GM18868 (cell line): Measurements from ENCODE around the gene UNC79.
"Not testable (repeated sequence)": the region's sequence is repeated elsewhere in the genome, so short reads cannot be mapped to it uniquely, and the experiment has no call there.

ENCODE experiments used
- ATAC-seq: cut with Tn5 transposase; IDR thresholded peaks from one replicate; pipeline ENCODE4 v1.9.1; 2021; ENCODE audit warnings: mild to moderate bottlenecking, moderate library complexity; ENCODE audit not compliant: unreplicated experiment

Gene UNC79

DNA sequence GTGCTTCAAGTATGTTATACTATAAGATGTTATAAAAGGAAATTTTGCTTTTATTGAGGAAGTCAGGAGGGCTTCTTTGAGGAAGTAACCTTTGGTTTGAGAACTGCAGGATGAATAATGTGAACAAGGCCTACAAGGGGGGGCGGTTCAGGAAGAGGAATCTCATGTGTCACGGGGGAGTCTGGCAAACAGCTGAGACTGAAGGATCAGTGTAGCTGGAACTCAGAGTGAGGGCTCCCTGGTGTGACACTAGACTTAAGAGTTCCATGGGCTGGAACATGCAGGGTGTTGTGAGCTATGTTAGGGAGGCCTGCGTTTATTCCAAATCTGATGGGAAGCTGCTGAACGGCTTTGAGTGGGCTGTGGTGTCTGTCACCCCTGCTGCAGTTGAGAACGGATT, 62.3 kb downstream of the UNC79 start:
- no peak for ATAC-seq

DNA sequence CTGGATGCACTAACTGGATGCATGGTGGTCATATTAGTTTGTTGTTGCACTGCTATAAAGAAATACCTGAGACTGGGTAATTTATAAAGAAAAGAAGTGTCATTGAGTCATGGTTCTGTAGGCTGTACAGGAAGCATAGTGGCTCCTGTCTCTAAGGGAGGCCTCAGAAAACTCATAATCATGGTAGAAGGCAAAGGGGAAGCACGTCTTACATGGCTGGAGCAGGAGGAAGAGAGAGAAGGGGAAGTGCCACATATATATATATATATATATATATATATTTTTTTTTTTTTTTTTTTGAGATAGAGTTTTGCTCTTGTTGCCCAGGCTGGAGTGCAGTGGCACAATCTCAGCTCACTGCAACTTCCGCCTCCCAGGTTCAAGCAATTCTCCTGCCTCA, 62.9 kb downstream of the UNC79 start:
- not testable (repeated sequence) for ATAC-seq

DNA sequence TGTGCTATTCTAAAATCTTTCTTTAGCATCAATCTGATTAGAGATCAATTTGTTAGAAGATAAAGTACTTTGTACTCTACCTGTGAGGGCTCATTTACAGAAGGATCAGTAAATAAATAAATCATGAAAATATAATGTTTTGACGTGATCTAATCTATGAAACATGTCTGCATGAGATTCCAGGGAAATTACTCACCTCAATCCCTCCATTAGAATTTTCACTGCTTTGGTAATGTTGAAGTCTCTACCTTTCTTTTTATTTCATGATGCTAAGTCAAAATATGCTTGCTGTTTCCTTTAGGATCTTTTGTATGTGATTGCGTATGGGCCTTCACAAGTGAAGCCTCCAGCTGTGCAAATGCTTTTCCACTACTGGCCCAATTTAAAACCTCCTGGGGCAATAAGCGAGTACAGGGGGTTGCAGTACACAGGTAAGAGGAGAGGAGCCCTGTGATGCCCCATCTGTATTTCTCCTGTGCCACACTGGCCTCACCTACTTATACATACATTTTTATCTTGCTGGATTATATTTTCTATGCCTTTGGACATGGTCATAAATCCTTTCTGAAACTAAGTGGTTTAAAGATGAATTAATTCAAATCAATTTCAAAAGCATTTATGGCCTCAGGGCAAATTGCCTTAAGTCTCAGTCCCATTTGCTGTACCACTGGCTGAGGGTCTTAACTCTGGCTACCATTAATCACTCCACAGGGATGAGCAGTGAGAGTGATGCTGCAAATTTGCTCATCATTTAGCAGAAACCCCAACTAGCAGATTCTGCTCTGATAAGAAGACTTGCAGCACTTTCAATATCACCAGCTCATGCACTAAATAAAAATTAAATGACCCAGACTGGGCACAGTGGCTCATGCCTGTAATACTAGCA, 66.4 kb downstream of the UNC79 start:
- no peak for ATAC-seq

DNA sequence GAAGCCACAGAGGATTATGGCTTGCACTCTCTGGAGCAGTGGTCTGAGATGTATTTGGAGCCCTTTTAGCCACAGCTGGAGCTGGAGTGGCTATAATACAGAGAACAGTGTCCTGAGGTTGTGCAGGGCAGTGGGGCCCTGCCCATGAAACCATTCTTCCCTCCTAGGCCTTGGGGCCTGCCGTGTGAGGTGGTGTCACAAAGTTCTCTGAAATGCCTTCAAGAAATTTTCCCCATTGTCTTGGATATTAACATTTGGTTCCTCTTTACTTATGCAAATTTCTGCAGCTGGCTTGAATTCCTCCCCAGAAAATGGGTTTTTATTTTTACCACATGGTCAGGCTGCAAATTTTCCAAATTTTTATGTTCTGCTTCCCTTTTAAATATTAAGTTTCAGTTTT, 79.3 kb downstream of the UNC79 start:
- ATAC-seq, result no peak

DNA sequence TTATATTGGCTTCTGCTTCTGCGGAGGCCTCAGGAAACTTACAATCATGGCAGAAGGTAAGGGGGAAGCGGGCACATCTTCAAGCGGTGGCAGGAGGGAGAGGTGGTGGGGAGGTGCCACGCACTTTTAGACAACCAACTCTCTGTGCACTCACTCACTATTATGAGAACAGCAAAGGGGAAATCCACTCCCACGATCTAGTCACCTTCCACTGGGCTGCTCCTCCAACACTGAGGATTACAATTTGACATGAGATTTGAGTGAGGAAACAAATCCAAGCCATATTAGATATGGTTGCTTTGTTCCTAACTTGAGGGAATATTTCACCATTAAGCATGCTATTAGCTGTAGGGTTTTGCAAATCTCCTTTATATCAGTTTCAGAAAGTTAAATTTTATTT, 80.3 kb downstream of the UNC79 start:
- no peak for ATAC-seq

DNA sequence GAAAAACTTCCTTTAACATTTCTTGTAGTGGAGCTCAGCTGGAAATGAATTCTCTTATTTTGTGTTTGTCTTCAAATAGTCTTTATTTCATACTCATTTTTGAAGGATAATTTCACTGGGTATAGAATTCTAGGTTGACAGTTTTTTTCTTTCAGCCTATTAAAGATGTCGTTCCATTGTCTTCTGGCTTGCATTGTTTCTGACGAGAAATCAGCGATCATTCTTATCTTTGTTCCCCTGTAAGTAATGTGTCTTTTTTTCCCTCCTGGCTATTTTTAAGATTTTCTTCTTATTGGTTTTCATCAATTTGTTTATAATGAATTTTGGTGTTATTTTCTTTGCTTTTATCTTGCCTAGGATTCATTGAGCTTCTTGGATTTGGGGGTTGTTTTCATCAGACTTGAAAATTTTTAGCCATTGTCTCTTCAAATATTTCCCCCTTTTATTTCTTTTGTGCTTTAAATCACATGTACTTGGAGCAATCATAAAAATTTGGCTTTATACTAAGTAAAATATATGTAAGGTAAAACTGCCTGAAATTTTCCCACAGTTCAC, 89.4 kb downstream of the UNC79 start:
- ATAC-seq, result no peak

DNA sequence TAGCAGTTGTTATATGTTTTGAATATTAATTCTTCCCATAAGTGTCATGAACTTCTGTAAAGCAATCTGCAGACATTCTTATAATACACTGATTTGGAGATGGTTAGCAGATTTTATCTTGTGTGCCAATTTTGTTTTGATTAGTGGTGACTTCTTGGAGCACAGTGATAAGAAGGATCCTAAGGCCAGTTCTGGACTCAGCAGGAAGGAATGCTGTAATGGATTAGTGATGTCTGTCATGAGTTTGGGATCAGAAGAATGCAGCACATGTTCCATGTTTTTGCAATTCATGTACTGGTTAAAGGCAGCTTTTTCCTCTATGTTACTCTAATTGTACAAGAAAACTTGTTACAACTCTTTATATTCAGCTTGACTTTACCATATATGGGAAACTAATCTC, 91.5 kb downstream of the UNC79 start:
- ATAC-seq, result no peak

DNA sequence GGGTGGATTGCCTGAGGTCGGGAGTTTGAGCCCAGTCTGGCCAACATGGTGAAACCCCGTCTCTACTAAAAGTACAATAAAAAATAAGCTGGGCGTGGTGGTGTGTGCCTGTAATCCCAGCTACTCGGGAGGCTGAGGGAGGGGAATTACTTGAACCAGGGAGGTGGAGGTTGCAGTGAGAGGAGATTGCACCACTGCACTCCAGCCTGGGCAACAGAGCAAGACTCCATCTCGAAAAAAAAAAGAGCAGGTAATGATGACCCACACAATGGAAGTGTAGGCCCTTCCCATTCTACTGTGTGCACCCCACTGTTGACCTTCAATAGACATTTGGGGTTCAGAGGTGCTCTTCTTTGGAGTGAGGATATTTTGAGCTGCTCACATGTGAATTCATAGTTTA, 94.5 kb downstream of the UNC79 start:
- not testable (repeated sequence) for ATAC-seq

DNA sequence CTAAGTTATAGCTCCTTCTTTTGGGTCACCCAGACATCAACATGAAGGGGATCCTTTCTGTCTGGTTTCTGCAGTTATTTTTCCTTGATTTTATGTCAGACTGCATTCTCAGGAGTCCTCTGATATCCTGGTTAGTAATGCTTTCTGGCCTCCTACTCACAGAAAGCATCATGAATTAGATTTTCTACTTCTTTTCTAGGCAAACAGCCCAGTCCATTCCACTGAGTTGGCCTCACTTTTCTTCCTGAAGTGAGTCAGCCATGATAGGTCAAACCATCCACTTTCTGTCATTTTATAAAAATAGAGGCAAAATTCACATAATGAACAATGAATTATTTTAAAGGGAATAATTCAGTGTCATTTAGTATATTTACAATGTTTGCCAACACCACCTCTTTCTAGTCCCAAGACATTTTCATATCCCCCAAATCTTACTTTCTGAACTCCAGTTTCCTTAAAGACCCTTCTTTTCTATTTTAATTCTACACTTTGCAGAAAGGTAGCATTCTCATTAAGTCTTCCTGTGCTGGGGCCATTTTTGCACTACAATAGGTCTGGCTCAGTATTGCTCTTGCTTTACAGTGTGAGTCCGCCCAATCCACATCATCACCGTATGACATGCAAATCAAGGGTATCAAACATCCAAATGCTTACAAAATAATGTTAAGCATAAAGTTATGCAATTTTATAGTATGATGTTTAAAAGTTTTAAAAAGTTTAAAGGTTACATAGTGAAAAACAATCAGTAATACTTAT, 95.1 kb downstream of the UNC79 start:
- ATAC-seq, result no peak

DNA sequence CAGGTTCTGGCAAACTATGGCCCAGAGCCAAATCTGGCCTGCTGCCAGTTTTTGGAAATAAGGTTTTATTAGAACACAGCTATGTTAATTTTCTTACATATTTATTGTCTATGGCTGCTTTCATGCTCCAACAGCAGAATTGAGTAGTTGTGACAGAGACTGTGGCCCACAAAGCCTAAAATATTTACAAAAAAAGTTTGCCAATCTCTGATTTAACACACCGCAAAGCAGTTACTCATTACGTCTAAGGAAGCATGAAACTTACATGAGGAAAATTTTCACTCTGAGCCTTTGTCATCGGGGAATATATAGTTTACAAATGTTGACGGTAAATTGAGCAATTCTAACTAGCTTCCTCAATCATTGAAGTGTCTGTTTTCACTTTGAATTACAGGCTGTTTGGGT, 96.5 kb downstream of the UNC79 start:
- ATAC-seq, result no peak

DNA sequence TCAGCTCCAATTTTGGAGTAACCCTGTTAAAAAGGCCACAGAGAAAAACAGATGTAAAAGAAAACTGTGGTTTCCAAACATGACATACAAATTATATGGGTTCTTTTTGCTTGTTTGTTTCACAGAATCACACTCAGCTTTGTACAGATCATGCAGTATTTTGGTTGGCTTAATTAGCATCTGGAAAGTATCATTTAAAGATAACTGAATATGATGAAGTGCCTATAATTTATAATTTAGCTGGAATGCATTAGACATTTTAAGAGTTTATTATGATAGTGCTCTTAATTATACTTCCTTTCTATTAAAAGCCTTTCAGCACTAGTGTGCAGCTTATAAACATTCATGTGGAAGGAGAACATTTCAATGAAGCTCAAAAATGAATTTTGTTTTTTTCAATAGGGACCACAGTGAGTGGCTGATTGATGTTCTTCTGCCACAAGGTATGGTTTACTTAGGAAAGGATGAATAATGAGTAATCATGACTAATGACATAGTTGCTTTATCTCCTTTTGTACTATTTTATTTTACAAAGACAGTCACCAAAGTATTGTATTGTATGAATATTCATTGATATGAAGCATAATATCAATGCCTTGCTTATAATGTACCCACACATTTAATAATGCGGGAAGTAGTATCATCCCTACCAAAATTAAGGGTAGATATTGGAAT, 98.3 kb downstream of the UNC79 start:
- no peak for ATAC-seq

DNA sequence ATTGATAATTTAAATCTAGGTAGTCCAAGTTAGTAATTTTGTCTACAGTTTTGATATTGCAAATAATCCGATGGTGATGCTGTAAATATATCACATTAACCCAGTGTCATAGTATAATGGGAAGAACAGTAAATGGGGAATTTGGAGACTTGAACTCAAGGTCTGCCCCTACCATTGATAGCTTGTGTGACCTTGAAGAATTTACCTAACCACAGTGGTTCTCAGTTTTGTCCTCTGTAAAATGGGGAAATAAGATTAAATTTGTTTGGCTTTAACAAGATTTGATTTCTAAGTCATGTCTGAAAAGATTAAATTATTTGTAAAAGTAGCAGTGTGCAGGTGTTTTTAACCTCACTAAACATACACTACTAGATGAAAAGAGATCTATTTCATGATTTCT, 100.9 kb downstream of the UNC79 start:
- ATAC-seq, result no peak

DNA sequence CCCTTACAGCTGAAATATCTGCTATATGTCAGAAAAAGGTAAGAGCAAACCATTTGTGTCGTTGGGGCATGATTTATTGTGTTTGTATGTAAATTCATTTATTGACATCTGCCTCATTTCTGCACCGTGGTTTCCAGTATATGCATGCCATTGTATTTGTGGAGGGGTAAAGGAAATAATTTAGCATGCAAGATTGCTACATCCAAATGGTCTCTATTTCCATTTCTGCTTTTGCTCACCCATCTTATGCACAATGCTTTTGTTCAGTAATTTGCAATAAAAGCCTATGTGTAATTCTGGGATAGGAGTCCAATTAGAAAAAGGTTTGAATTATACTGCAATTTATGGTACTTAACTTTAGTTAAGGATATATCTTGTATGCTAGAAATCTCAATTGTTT, 101.8 kb downstream of the UNC79 start:
- no peak for ATAC-seq

DNA sequence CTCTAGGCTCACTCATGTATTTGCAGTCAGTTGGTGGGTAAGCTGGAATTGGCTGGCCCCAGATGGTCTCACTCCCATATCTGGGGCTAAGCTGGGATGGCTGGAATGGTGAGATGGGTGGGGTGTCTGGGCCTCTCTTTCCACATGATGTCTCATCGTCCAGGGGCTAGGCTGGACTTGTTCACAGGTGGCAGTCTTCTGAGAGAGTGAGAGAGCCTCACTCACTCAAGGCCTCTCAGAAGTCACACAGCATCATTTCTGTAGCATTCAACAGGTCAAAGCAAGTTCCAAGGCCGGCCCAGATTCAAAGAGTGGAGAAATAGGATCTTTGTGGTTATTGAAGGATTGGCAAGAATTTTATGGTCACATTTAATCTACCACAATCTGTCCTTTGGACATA, 102.7 kb downstream of the UNC79 start:
- no peak for ATAC-seq

DNA sequence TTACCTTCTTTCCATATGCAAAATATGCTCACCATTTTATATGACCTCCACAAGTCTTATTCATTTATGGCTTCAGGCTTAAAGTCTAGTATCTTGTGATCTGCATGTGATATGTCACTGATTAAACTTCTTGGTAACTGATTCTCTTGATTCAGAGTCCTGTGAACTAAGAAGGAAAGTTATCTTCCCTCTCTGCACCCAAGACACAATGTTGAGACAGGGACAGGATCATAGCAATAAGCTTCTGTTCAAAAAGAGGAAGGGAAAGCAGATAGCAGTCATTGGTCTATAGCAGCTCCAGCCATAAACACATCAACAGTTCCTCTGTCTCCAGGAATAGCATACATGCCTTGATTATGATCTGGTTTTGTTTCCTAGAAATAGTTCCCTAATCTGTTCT, 103.1 kb downstream of the UNC79 start:
- ATAC-seq, result peak; percentile 90

DNA sequence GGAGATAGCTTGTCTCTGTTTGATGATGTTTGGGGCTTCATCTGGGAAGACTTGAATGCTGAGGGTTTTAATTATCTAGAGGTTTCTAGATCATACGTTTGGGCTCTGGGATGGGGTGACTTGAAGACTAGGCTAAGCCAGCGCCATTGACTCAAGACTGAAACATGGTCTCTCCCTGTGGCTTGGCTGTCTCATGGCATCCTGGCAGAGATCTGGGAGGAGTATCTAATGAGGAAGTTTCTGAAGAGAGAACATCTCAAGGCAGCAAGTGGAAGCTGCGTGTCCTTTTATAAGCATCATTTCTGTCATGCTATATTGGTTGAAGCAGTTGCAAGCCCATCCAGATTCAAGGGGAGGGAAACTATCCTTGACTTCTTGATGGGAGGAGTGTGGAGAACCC, 104.8 kb downstream of the UNC79 start:
- ATAC-seq, result no peak

DNA sequence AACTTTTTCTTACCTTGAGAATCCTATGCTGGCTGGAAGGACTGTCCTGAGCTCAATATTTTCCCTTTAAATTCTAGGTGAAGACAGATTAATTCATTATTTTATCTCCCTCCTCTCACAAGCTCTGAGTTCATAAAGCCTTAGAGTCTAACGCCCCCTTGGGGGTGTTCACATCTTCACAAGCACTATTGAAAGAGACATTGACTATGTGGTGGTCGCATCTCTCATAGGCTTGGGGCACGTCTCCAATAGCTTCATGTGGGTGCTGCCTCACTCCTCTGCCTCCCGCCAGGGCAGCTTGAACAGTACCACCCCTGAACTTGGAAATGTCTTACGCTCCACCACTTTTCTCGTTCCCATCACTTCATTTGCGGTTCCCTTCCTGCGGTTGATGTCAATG, 106.2 kb downstream of the UNC79 start:
- ATAC-seq, result no peak

DNA sequence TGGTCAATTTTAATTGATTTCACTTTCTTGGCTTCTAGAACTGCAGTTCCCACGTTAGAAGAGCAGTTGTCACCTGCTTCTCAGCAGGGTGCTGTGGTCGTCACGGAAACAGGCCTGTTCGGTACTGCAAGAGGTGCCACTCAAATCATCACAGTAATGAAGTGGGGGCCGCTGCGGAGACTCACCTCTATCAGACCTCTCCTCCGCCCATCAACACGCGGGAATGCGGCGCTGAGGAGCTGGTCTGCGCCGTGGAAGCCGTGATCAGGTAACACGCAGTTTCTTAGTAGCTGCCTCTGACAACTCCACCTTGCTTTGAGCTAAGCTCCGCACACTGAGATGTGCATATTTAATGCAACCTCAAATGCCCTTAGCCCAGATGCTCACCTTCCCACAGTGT, 107.2 kb downstream of the UNC79 start:
- no peak for ATAC-seq

DNA sequence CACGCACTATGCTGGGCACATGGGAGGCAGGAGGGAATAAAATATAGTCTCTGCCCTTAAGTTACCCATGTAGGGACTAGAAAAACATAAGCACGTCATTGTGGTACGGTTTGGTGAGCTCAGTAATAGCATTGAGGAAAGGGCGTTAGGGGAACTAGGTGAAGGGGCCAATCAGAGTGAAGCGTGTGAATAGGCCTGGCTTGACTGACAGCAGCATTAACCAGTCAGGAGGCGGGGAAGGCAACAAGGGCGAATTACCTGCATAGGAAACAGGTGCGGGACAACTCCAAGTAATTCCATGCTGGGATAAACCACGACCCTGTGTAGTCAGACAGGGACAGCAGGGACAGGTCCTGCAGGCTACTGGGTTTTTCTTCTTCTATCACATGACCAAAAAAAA, 107.7 kb downstream of the UNC79 start:
- ATAC-seq, result no peak

DNA sequence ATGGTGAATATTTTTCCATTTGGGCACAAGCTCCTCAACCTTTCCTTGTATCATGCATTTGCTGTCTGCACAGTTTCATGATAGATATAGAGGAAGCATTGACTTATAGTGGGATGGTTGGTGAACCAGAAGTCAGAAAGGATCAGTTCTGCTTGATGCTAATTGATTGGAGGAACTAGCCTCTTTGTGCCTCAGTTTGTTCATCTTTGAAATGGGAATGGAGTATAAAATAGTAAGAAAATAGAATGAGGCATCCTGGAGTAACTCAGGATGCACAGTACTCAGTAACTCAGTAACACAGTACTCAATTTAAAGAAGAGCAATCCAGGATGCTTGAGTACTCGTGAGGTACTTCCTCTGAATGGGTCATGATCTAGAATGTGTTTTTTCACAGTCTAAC, 109.5 kb downstream of the UNC79 start:
- ATAC-seq, result no peak

DNA sequence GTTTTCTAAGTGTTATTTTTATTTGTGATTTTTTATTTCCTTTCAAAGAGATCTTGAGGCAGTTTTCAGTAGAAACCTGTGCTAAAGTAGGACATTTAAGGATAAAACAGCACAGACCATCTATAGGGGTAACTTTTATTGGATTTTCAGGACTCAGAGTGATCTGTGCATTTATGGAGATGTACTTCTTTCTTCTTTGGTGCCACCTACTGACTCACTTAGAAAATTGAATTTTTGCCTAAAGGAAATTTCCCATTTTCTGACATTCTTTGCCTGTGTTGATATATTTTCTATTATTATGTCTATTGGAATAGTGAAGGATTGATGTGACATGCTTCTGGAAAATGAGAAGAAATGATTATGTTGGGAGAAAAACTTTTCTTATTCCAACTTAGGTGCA, 113.0 kb downstream of the UNC79 start:
- no peak for ATAC-seq
